Hepatocyte (in vitro differentiated cells): ENCODE results near the gene CHAC1. TPM values are rescaled to one million over a fixed set of nuclear protein-coding genes. Genes with fewer than 3 reads are reported as not detected.

Source experiments
- DNase-seq: peaks from one replicate; pipeline ENCODE4 v3.0.0-alpha.2; 2016; ENCODE audit warnings: low spot score
- H2AFZ ChIP-seq: fragments of 200-600 bp; sonication (generic); 2 replicates; pipeline ENCODE4 v1.6.0; 2016; ENCODE audit warnings: antibody characterized with exemption, mild to moderate bottlenecking
- H3K27ac ChIP-seq: fragments of 200-600 bp; sonication (generic); 2 replicates; pipeline ENCODE4 v1.5.1; 2016; ENCODE audit warnings: mild to moderate bottlenecking
- H3K27me3 ChIP-seq: fragments of 200-600 bp; sonication (generic); 2 replicates; pipeline ENCODE4 v1.6.1; 2016
- H3K36me3 ChIP-seq: fragments of 200-600 bp; sonication (generic); replicated peaks from 2 replicates; pipeline ENCODE4 v1.5.1; 2016; ENCODE audit warnings: low read depth; ENCODE audit not compliant: insufficient read depth
- H3K4me1 ChIP-seq: fragments of 200-600 bp; sonication (generic); 2 replicates; pipeline ENCODE4 v1.5.1; 2016; ENCODE audit warnings: mild to moderate bottlenecking, moderate library complexity; ENCODE audit not compliant: insufficient read depth
- H3K4me2 ChIP-seq: fragments of 200-600 bp; sonication (generic); 2 replicates; pipeline ENCODE4 v1.6.0; 2016
- H3K4me3 ChIP-seq: fragments of 200-600 bp; sonication (generic); 2 replicates; pipeline ENCODE4 v1.5.1; 2016; ENCODE audit warnings: mild to moderate bottlenecking
- H3K79me2 ChIP-seq: fragments of 200-600 bp; sonication (generic); 2 replicates; pipeline ENCODE4 v1.6.0; 2017; ENCODE audit warnings: mild to moderate bottlenecking
- H3K9me2 ChIP-seq: fragments of 200-600 bp; sonication (generic); replicated peaks from 2 replicates; pipeline ENCODE4 v1.6.0; 2017; ENCODE audit warnings: mild to moderate bottlenecking; ENCODE audit not compliant: insufficient read depth
- H3K9me3 ChIP-seq: fragments of 200-600 bp; sonication (generic); 2 replicates; pipeline ENCODE4 v1.5.1; 2016; ENCODE audit warnings: low read depth, mild to moderate bottlenecking
- H4K20me1 ChIP-seq: fragments of 200-600 bp; sonication (generic); 2 replicates; pipeline ENCODE4 v1.6.0; 2016; ENCODE audit warnings: mild to moderate bottlenecking; ENCODE audit not compliant: insufficient read depth, poor library complexity, severe bottlenecking
- EZH2 ChIP-seq: fragments of 200-600 bp; sonication (generic); IDR thresholded peaks from 2 replicates; pipeline ENCODE4 v1.6.1; 2016; ENCODE audit warnings: antibody characterized with exemption, mild to moderate bottlenecking, borderline replicate concordance
- EZH2phosphoT487 ChIP-seq: fragments of 200-600 bp; sonication (generic); IDR thresholded peaks from one replicate; pipeline ENCODE4 v1.6.1; 2018; ENCODE audit warnings: antibody characterized with exemption, mild to moderate bottlenecking, low read depth, moderate library complexity; ENCODE audit not compliant: unreplicated experiment, severe bottlenecking
- WGBS: methylation state at CpG from one replicate; pipeline ENCODE4 v1.1.6; 2016; ENCODE audit warnings: low lambda C conversion rate; ENCODE audit errors: missing lambda C conversion rate; 5-methylcytosine and 5-hydroxymethylcytosine counted together
- polyA plus RNA-seq: library from polyadenylated mRNA; unstranded; fragments of >200 nt; fragmentation: Nextera tagmentation; extraction: Ambion mirVana; gene quantifications from 2 replicates; pipeline ENCODE4 v1.2.1, GENCODE V29; 2016
- small RNA-seq: library from RNA; depleted of rRNA; stranded (forward); fragments of <200 nt; gene quantifications from one replicate; pipeline ENCODE3, GENCODE V24; 2014
- total RNA-seq: library from RNA; depleted of rRNA; stranded (reverse); fragments of >200 nt; gene quantifications from 2 replicates; pipeline ENCODE4 v1.2.3, GENCODE V29; 2014
- TF ChIP-seq, protein P1 (sequence below): fragments of 200-600 bp; sonication (generic); IDR thresholded peaks from 2 replicates; pipeline ENCODE4 v1.5.1; 2016; ENCODE audit warnings: antibody characterized with exemption, mild to moderate bottlenecking; ENCODE audit not compliant: poor library complexity

The CHAC1 gene
- total and polyA plus RNA-seq, 2 experiments from 2014 or later, result 16.2 to 22.1 TPM

GRCh38 chr15:41004490-41004889 is 51.2 kb downstream of the CHAC1 start:
- DNase-seq, result no peak
- WGBS, result 83% methylated on average over 3 of the region's 3 CpGs
- no peak overlapping the region for H2AFZ ChIP-seq
- no peak overlapping the region for H3K4me3 ChIP-seq
- TF ChIP-seq EZH2 (no peak), EZH2phosphoT487 (no peak)
- TF ChIP-seq, protein P1, sequence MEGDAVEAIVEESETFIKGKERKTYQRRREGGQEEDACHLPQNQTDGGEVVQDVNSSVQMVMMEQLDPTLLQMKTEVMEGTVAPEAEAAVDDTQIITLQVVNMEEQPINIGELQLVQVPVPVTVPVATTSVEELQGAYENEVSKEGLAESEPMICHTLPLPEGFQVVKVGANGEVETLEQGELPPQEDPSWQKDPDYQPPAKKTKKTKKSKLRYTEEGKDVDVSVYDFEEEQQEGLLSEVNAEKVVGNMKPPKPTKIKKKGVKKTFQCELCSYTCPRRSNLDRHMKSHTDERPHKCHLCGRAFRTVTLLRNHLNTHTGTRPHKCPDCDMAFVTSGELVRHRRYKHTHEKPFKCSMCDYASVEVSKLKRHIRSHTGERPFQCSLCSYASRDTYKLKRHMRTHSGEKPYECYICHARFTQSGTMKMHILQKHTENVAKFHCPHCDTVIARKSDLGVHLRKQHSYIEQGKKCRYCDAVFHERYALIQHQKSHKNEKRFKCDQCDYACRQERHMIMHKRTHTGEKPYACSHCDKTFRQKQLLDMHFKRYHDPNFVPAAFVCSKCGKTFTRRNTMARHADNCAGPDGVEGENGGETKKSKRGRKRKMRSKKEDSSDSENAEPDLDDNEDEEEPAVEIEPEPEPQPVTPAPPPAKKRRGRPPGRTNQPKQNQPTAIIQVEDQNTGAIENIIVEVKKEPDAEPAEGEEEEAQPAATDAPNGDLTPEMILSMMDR, result no peak
- no peaks in the 10 kb centered on the region for H4K20me1 ChIP-seq
- no peak overlapping the region for H3K27ac ChIP-seq
- no peaks in the 10 kb centered on the region for H3K9me2 ChIP-seq
- peaks cover 4% of the 10 kb centered on the region for H3K79me2 ChIP-seq
- no peaks in the 10 kb centered on the region for H3K9me3 ChIP-seq
- no peak overlapping the region for H3K4me2 ChIP-seq
- H3K27me3 ChIP-seq, result no peaks in the 10 kb centered on the region
- H3K4me1 ChIP-seq, result peaks cover 16% of the 10 kb centered on the region
- H3K36me3 ChIP-seq, result no peaks in the 10 kb centered on the region

Small RNAs within 50 kb of the gene (small RNA-seq; reads per million reads assigned to genes)
- not detected for gene ISCA1P4

Other genes starting within 250 kb of the CHAC1 start
- gene RMDN3, start 198.2 kb upstream of the CHAC1 start, total RNA-seq, result 23.0 and 26.0 TPM in 2 replicates
- gene RMDN3, start 198.2 kb upstream of the CHAC1 start, polyA plus RNA-seq, result 39.0 and 46.8 TPM in 2 replicates
- gene GCHFR, start 189.4 kb upstream of the CHAC1 start, total RNA-seq, result 97.2 and 105 TPM in 2 replicates
- gene GCHFR, start 189.4 kb upstream of the CHAC1 start, polyA plus RNA-seq, result 165 and 213 TPM in 2 replicates
- gene C15orf62, start 183.5 kb upstream of the CHAC1 start, total RNA-seq, result 0.43 and 2.6 TPM in 2 replicates
- 0.77 and 0.97 TPM in 2 replicates for gene C15orf62, start 183.5 kb upstream of the CHAC1 start, polyA plus RNA-seq
- 25.6 and 26.4 TPM in 2 replicates for gene ZFYVE19, start 146.4 kb upstream of the CHAC1 start, total RNA-seq
- gene ZFYVE19, start 146.4 kb upstream of the CHAC1 start, polyA plus RNA-seq, result 23.8 and 25.4 TPM in 2 replicates
- gene DNAJC17, start 146.0 kb upstream of the CHAC1 start, total RNA-seq, result 18.3 and 36.5 TPM in 2 replicates
- 53.9 and 59.2 TPM in 2 replicates for gene DNAJC17, start 146.0 kb upstream of the CHAC1 start, polyA plus RNA-seq
- 0.24 TPM in 1 of 2 replicates, not detected in the other for gene PPP1R14D, start 124.8 kb upstream of the CHAC1 start, total RNA-seq
- 0.47 TPM in 1 of 2 replicates, not detected in the other for gene PPP1R14D, start 124.8 kb upstream of the CHAC1 start, polyA plus RNA-seq
- 155 and 197 TPM in 2 replicates for gene SPINT1, start 109.4 kb upstream of the CHAC1 start, total RNA-seq
- 233 and 252 TPM in 2 replicates for gene SPINT1, start 109.4 kb upstream of the CHAC1 start, polyA plus RNA-seq
- 1.2 and 1.7 TPM in 2 replicates for gene RHOV, start 79.2 kb upstream of the CHAC1 start, total RNA-seq
- gene RHOV, start 79.2 kb upstream of the CHAC1 start, polyA plus RNA-seq, result 5.7 and 6.1 TPM in 2 replicates
- 38.3 and 40.1 TPM in 2 replicates for gene VPS18, start 59.0 kb upstream of the CHAC1 start, total RNA-seq
- gene VPS18, start 59.0 kb upstream of the CHAC1 start, polyA plus RNA-seq, result 34.6 and 40.3 TPM in 2 replicates
- gene DLL4, start 24.1 kb upstream of the CHAC1 start, total RNA-seq, result 2.3 and 2.8 TPM in 2 replicates
- 1.1 TPM in 1 of 2 replicates, not detected in the other for gene DLL4, start 24.1 kb upstream of the CHAC1 start, polyA plus RNA-seq
- 9.3 and 15.5 TPM in 2 replicates for gene INO80, start 162.8 kb downstream of the CHAC1 start, total RNA-seq
- 4.5 and 5.2 TPM in 2 replicates for gene INO80, start 162.8 kb downstream of the CHAC1 start, polyA plus RNA-seq